A172 (cell line): Measurements from ENCODE around the gene DPP7. TPM values are rescaled to one million over a fixed set of nuclear protein-coding genes. Genes with fewer than 3 reads are reported as not detected.
"Not testable (repeated sequence)": the region's sequence is repeated elsewhere in the genome, so short reads cannot be mapped to it uniquely, and the experiment has no call there.

Experiments
- DNase-seq: peaks from one replicate; pipeline ENCODE4 v3.0.0-alpha.2; 2015; ENCODE audit warnings: low spot score
- total RNA-seq: library from RNA; depleted of rRNA; stranded (reverse); fragments of >200 nt; shearing (Covaris generic); gene quantifications from 2 replicates; pipeline ENCODE4 v1.2.3, GENCODE V29; 2014

DPP7 gene
- total RNA-seq, 1 experiment from 2014 or later, result 251 TPM

DNA sequence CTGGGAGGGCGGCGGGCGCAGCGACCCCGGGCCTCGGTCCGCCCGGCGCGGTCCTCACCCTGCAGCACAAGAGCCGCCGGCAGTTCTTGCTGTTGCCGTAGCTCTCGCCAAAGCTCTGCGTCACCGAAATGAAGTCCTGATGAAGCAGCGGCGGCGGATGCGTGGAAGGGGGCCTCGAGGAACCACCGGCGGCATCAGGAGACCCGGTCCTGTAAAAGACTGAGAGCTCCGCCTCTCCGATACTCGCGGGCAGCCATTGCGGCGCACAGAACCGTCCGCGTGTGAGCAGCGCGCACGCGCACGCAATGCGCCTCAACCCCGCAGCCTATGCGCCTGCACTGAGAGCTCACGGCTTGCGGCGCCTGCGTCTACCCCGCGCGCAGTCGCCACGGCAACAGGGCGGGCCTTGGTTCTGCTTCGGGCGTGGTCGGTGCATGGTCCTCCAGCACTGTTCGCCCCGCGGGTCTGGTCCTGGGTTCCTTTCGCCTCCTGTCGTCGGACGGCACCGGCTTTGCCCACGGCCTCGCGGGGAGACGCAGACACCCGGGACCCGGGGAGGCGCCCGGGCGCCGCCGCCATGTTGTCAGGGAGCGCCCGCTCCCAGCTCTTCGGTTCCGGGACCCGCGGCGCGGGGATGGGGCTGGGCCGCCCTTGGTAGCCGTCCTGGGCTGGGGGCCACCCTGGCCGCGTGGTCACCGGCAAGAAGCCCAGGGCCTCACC, 15.1 kb upstream of the DPP7 start:
- DNase-seq, result peak; percentile 93

GRCh38 chr9:137128862-137129455, 14.4 kb upstream of the DPP7 start:
- no peak for DNase-seq

- no peak for DNase-seq
These were observed 13.8 kb upstream of the DPP7 start for GRCh38 chr9:137128158-137128861.

GRCh38 chr9:137127301-137128157, 13.0 kb upstream of the DPP7 start:
- no peak for DNase-seq

DNA sequence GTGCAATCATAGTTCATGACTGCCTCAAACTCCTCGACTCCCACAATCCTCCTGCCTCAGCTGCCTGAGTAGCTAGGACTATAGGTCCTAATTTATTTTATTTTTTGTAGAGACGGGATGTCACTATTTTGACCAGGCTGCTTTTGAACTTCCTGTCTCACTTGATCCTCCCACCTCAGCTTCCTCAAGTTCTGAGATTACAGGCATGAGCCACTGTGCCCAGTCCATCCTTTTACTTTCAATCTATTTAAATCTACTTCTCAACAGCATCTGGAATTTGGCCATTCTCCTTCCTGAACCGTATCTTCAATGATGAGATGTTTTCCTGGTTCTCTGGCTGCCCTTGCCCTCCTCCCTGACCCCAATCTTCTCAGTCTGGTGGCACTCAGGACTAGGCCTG, 12.3 kb upstream of the DPP7 start:
- no peak for DNase-seq

GRCh38 chr9:137123952-137124462, 9.5 kb upstream of the DPP7 start:
- not testable (repeated sequence) for DNase-seq

DNA sequence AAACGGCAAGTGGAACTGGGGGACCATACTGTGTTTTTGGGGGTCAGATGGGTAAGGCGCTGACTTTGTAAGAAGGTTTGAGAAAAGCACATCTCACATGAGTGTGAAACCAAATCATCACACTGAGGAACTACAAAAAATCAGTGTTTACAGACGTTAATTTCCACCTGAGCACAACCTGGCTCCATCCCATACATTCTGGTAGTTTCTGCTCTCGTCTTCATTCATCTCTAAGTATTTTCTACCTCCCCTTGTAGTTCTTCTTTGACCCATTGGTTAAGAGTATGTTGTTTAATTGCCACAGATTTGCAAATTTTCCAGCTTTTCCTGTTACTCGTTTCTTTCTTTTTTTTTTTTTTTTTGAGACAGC, 8.9 kb upstream of the DPP7 start:
- no peak for DNase-seq

DNA sequence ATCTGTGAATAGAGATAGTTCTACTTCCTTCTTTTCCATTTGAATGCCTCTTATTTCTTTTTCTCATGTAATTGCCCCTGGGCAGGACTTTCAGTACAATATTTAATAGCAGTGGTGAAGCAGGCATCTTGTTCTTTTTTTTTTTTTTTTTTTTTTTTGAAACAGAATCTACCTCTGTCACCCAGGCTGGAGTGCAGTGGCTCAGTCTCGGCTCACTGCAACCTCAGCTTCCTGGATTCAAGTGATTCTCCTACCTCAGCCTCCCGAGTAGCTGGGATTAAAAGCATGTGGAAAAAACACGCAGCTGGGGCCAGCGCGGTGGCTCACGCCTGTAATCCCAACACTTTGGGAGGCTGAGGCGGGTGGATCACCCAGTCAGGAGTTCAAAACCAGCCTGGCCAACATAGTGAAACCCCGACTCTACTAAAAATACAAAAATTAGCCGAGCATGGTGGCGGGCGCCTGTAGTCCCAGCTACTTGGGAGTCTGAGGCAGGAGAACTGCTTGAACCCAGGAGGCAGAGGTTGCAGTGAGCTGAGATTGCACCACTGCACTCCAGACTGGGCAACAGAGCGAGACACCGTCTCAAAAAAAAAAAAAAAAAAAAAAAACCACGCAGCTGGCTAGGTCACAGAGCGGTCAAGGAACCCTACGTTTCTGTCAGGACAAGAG, 8.4 kb upstream of the DPP7 start:
- DNase-seq, result not testable (repeated sequence)

- not testable (repeated sequence) for DNase-seq
These were observed 7.6 kb upstream of the DPP7 start for GRCh38 chr9:137121927-137122795.

DNA sequence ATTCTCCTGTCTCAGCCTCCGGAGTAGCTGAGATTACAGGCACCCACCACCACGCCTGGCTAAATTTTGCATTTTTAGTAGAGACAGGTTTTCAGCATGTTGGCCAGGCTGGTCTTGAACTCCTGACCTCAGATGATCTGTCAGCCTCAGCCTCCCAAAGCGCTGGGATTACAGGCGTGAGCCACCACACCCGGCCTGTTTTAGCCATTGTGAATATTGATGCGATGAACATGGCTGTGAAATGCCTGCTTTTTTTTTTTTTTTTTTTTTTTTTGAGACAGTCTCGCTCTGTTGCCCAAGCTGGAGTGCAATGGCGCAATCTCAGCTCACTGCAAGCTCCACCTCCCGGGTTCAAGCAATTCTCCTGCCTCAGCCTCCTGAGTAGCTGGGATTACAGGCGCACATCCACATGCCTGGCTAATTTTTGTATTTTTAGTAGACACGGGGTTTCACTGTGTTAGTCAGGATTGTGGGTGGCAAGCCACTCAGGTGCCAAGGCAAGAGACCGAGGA, 3.6 kb upstream of the DPP7 start:
- DNase-seq, result not testable (repeated sequence)

DNA sequence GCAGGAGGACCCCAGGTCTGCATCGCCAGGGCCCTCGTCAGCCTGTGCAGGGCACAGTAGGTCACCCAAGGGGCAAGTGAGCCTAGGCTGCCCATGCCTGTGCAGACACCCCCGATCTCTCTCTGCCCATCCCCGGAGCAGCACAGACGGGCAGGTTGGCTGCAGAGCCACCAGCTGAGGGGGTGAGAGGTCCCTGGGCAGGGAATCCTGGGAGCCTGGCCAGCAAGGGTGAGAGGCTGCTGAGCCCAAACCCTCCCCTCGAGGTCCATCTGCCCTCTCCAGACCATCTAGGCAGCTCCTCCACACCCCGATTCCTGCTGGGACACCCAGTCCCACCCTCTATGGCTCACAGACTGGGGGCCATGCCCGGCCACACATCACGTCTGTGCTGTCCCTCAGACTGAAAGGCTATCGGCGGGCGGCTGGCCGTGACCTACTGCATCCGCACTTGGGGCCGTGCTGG, 2.8 kb upstream of the DPP7 start:
- DNase-seq, result no peak

DNA sequence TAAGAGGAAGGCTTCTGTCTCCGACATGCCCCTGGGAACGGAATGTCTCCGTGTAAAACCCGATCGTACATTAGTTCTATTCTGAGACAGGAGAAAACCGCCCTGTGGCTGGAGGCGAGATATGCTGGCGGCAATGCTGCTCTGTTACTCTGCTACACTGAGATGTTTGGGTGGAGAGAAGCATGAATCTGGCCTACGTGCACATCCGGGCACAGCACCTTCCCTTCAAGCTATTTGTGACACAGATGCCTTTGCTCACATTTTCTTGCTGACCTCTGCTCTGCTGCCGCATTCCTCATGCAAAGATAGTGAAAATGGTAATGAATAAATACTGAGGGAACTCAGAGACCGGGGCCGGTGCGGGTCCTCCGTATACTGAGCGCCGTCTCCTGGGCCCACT, 2.2 kb upstream of the DPP7 start:
- no peak for DNase-seq

- DNase-seq, result no peak
These were observed 1.5 kb upstream of the DPP7 start for GRCh38 chr9:137116027-137116507.

DNA sequence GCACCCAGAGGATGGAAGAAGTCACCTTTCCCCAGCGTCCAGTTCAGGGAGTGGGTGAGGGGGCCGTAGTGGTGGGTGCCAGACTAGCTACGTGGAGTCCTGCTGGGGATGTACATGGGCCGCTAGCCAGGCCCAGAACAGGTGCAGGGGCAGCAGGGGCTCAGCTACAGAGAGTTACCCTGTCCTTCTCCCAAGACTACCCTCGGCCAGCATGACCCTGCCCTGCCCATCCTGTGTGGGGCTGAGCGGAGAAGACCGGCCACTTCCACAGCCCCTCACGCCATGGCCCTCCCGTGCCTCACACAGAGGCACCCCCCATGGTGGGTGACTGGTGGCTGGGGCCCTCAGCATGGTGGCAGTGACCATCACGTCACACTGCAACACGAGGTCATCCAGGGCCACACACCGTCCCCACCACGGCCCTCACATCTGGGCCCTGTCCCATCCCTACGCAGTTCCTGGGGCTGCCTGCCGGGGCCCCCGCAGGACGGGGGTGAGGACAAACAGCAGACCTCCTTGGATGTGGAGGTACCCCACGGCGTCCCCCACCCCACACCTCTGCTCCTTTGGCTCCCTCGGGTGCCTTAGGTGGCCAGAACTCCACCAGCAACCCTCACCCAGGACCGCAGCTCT, 977 bp upstream of the DPP7 start:
- no peak for DNase-seq

GRCh38 chr9:137114220-137114612, 317 bp downstream of the DPP7 start:
- DNase-seq, result no peak

- DNase-seq, result no peak
These were observed 961 bp downstream of the DPP7 start for GRCh38 chr9:137113385-137114159.

DNA sequence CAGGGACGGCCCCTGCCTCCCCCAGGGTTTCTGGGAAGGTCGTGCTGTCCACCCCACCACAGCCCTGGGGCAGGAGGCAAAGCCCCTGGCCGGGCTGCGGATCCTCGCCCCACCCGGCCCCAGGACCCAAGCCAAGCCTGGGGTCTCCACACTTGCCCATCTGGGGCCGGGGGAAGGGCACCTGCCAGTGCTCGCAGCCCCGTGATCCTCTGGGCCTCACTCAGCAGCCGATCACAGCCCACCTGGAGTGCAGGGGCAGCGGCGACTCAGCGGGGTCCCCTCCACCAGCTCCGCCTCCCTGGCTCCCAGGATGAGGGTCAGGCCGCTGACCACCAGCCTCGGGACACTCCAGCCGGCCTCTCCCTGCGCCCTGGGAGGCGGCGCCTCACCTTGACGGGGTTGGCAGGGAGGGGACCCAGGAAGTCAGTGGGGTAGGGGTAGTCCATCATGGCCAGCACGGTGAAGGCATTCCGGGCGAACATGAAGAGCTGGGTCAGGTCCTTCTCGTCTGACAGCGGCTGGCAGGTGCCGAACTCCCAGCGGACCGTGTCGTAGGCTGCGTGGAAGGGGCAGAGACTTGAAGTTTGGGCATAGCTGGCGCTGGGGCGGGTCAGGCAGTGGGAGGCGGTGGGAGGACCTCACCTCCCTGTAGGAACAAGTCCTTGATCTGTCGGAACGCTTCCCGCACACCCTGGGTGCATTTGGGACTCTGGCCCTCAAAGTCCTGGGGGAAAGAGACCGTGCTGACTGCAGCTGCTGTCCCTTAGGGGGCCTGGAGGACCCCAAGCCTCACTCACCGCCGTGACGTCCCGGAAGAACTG, 1.8 kb downstream of the DPP7 start:
- DNase-seq, result no peak
